SK-N-SH (cell line): Measurements from ENCODE around the gene RASA3. TPM values are rescaled to one million over a fixed set of nuclear protein-coding genes. Genes with fewer than 3 reads are reported as not detected.

ENCODE experiments used
- CTCF ChIA-PET: fragments of 300-600, 350-600 bp; formaldehyde crosslinking; extraction: SDS; loops from one replicate; lab custom pipeline; 2021; lab: Yijun Ruan, JAX
- POLR2A ChIA-PET: fragments of 350-600 bp; sonication (Branson Sonifier 250); formaldehyde crosslinking; extraction: SDS; loops from one replicate; lab custom pipeline; 2020; ENCODE audit warnings: antibody characterized with exemption, inconsistent platforms; lab: Yijun Ruan, JAX
- DNase-seq: peaks from one replicate; pipeline ENCODE4 v3.0.0; 2012
- H2AFZ ChIP-seq: fragments of 200-600 bp; sonication (generic); 2 replicates; pipeline ENCODE4 v1.8.1; 2016; ENCODE audit warnings: antibody characterized with exemption, mild to moderate bottlenecking, low read depth
- H3F3A ChIP-seq: fragments of 200-600 bp; sonication (generic); replicated peaks from 2 replicates; pipeline ENCODE3; 2016; ENCODE audit warnings: antibody characterized with exemption, mild to moderate bottlenecking; ENCODE audit not compliant: insufficient read depth
- H3K27ac ChIP-seq, 2 experiments: fragments of 200-500 bp in 1 of 2; fragments of 200-600 bp in 1 of 2; sonication (Bioruptor generic) in 1 of 2; sonication (generic), shearing (Covaris generic) in 1 of 2; 2 replicates each; pipeline versions ENCODE4 v1.5.1 to v1.6.1; 2014 to 2016; ENCODE audit warnings: low read depth in 2 of 2, inconsistent platforms in 1 of 2, low read length in 1 of 2, mild to moderate bottlenecking in 1 of 2, mixed read lengths in 1 of 2
- H3K27me3 ChIP-seq: fragments of 200-600 bp; sonication (generic), shearing (Covaris generic); 2 replicates; pipeline ENCODE4 v1.6.1; 2016; ENCODE audit warnings: mixed run types; ENCODE audit not compliant: insufficient read depth
- H3K36me3 ChIP-seq, 2 experiments: fragments of 200-500 bp in 1 of 2; fragments of 200-600 bp in 1 of 2; sonication (Bioruptor generic) in 1 of 2; sonication (generic) in 1 of 2; replicated peaks in 1 of 2; 2 replicates each; pipeline versions ENCODE3 to v1.5.1; 2014 to 2016; ENCODE audit warnings: low read length in 1 of 2, mild to moderate bottlenecking in 1 of 2; ENCODE audit not compliant: insufficient read depth in 2 of 2, control insufficient read depth in 1 of 2
- H3K4me1 ChIP-seq, 2 experiments: fragments of 200-500 bp in 1 of 2; fragments of 200-600 bp in 1 of 2; sonication (Bioruptor generic) in 1 of 2; sonication (generic), shearing (Covaris generic) in 1 of 2; 2 replicates each; pipeline versions ENCODE4 v1.5.1 to v1.6.1; 2014 to 2016; ENCODE audit warnings: low read depth in 1 of 2, low read length in 1 of 2, mixed run types in 1 of 2; ENCODE audit not compliant: insufficient read depth in 2 of 2, control insufficient read depth in 1 of 2
- H3K4me2 ChIP-seq: fragments of 200-600 bp; sonication (generic), shearing (Covaris generic); 2 replicates; pipeline ENCODE4 v1.6.1; 2017; ENCODE audit warnings: mixed run types
- H3K4me3 ChIP-seq, 2 experiments: fragments of 200-500 bp in 1 of 2; fragments of 200-600 bp in 1 of 2; sonication (Bioruptor generic) in 1 of 2; sonication (generic), shearing (Covaris generic) in 1 of 2; 2 replicates each; pipeline versions ENCODE4 v1.5.1 to v1.8.1; 2014 to 2016; ENCODE audit warnings: low read depth in 2 of 2, inconsistent platforms in 1 of 2, low read length in 1 of 2, mild to moderate bottlenecking in 1 of 2, mixed read lengths in 1 of 2, moderate library complexity in 1 of 2
- H3K79me2 ChIP-seq: fragments of 200-600 bp; sonication (generic); 2 replicates; pipeline ENCODE4 v1.8.1; 2017; ENCODE audit warnings: mild to moderate bottlenecking; ENCODE audit not compliant: insufficient read depth
- H3K9ac ChIP-seq: fragments of 200-600 bp; sonication (generic); 2 replicates; pipeline ENCODE4 v1.6.1; 2017; ENCODE audit warnings: mixed run types
- H3K9me2 ChIP-seq: fragments of 200-600 bp; sonication (generic); 2 replicates; pipeline ENCODE4 v1.6.1; 2017; ENCODE audit warnings: mixed run types
- H3K9me3 ChIP-seq: fragments of 200-600 bp; sonication (generic); 2 replicates; pipeline ENCODE4 v1.6.1; 2017; ENCODE audit warnings: mixed run types, mild to moderate bottlenecking, moderate library complexity
- H4K20me1 ChIP-seq: fragments of 200-600 bp; sonication (generic); 2 replicates; pipeline ENCODE4 v1.6.1; 2017; ENCODE audit warnings: mild to moderate bottlenecking, mixed run types; ENCODE audit not compliant: insufficient read depth
- CTCF ChIP-seq: fragments of 200-600 bp; sonication (generic); IDR thresholded peaks from 2 replicates; pipeline ENCODE4 v1.6.1; 2017; ENCODE audit warnings: antibody characterized with exemption, mild to moderate bottlenecking, moderate library complexity
- EP300 ChIP-seq, 2 experiments: IDR thresholded peaks; 2 replicates each; pipeline versions ENCODE4 v1.4.0 to v1.6.1; 2012; ENCODE audit warnings: borderline replicate concordance in 1 of 2, low read depth in 1 of 2, low read length in 1 of 2
- FOXJ3 ChIP-seq: sonication (generic); formaldehyde crosslinking; IDR thresholded peaks from 2 replicates; pipeline ENCODE4 v1.5.1; 2020; ENCODE audit warnings: mild to moderate bottlenecking, missing genetic modification reagents
- FOXM1 ChIP-seq: IDR thresholded peaks from 2 replicates; pipeline ENCODE4 v1.4.0; 2012; ENCODE audit warnings: low read depth, mild to moderate bottlenecking
- GABPA ChIP-seq: IDR thresholded peaks from 2 replicates; pipeline ENCODE4 v1.4.0; 2012; ENCODE audit warnings: low read depth, mild to moderate bottlenecking
- JUND ChIP-seq: IDR thresholded peaks from 2 replicates; pipeline ENCODE4 v1.4.0; 2012
- MEF2A ChIP-seq: IDR thresholded peaks from 2 replicates; pipeline ENCODE4 v1.4.0; 2012; ENCODE audit warnings: low read depth, borderline replicate concordance
- RFX5 ChIP-seq: IDR thresholded peaks from 2 replicates; pipeline ENCODE4 v1.6.1; 2012; ENCODE audit warnings: mild to moderate bottlenecking, improper control_type of control experiment, low read length
- TAF1 ChIP-seq: IDR thresholded peaks from 2 replicates; pipeline ENCODE4 v1.6.1; 2012; ENCODE audit warnings: low read depth, mild to moderate bottlenecking, low read length, moderate library complexity, borderline replicate concordance
- TEAD4 ChIP-seq: IDR thresholded peaks from 2 replicates; pipeline ENCODE4 v1.4.0; 2012; ENCODE audit warnings: mild to moderate bottlenecking, borderline replicate concordance; ENCODE audit not compliant: insufficient read depth
- YY1 ChIP-seq: IDR thresholded peaks from 2 replicates; pipeline ENCODE4 v1.4.0; 2012; ENCODE audit warnings: low read depth, mild to moderate bottlenecking
- WGBS: methylation state at CpG from one replicate; pipeline ENCODE4 v1.1.6; 2017; ENCODE audit warnings: low lambda C conversion rate; 5-methylcytosine and 5-hydroxymethylcytosine counted together
- polyA plus RNA-seq, 3 experiments: library from polyadenylated mRNA; depleted of rRNA; stranded (reverse); fragments of >200 nt; gene quantifications; 2 replicates each; pipeline ENCODE4 v1.2.3, GENCODE V29; 2012
- TF ChIP-seq, protein P1 (sequence below): IDR thresholded peaks from 2 replicates; pipeline ENCODE4 v1.4.0; 2012; ENCODE audit warnings: low read depth
- TF ChIP-seq, protein P2 (sequence below): fragments of 150-350 bp; IDR thresholded peaks from 2 replicates; pipeline ENCODE4 v1.6.1; 2016; ENCODE audit warnings: mild to moderate bottlenecking, low read depth, low read length
- TF ChIP-seq, protein P3 (sequence below): IDR thresholded peaks from 2 replicates; pipeline ENCODE4 v1.6.1; 2012; ENCODE audit warnings: mild to moderate bottlenecking, low read depth, low read length, moderate library complexity

RASA3 gene
- polyA plus RNA-seq, 1 of the 3 experiments (the other 2 are of a cell fraction): 25.1 TPM

GRCh38 chr13:114122127-114122511 lies 10.3 kb downstream of the RASA3 start:
- DNase-seq: peak; percentile 44
- peaks cover 26 to 42% of the 10 kb centered on the region in 2 experiments; a peak in 3 of 4 replicates for H3K4me1 ChIP-seq
- CTCF ChIA-PET: interaction anchor here (0.8 to 1.6 kb wide), 2 partner anchors 13 to 24 kb away, joined by 3 to 5 read pairs; no protein-coding TSS in a partner anchor
- no CpG with 5 or more reads among the region's 11 CpGs for WGBS
- H3K4me3 ChIP-seq: no peak overlapping the region
- no peaks in the 10 kb centered on the region for H3K9me3 ChIP-seq
- H3K27me3 ChIP-seq: no peaks in the 10 kb centered on the region
- H3K9ac ChIP-seq: no peak overlapping the region
- no peaks in the 10 kb centered on the region for H3K9me2 ChIP-seq
- no peak overlapping the region for H3K4me2 ChIP-seq
- no peak overlapping the region for H2AFZ ChIP-seq
- TF ChIP-seq GABPA: no peak
- no peak for TF ChIP-seq EP300 (IDR thresholded peaks at IDR 0.05; ENCODE audit: borderline replicate concordance in 1 of 2, low read depth in 1 of 2, low read length in 1 of 2)
- TF ChIP-seq, protein P1, sequence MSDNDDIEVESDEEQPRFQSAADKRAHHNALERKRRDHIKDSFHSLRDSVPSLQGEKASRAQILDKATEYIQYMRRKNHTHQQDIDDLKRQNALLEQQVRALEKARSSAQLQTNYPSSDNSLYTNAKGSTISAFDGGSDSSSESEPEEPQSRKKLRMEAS: no peak
- no peak for TF ChIP-seq CTCF
- H3F3A ChIP-seq: peaks cover 34% of the 10 kb centered on the region
- H3K36me3 ChIP-seq: peaks cover 0 to 5% of the 10 kb centered on the region in 2 experiments
- peak overlapping the region in 1 of 2 experiments; percentile 15; a peak in 1 of 4 replicates for H3K27ac ChIP-seq
- POLR2A ChIA-PET: no interaction called here
- peaks cover 13% of the 10 kb centered on the region for H4K20me1 ChIP-seq
- H3K79me2 ChIP-seq: peaks cover 77% of the 10 kb centered on the region

GRCh38 chr13:114121496-114122126 lies 10.8 kb downstream of the RASA3 start:
- H3K9ac ChIP-seq: no peak overlapping the region
- no peaks in the 10 kb centered on the region for H3K9me2 ChIP-seq
- no peak for TF ChIP-seq FOXM1
- TF ChIP-seq MEF2A: no peak
- ChIA-PET POLR2A (no interaction called here), CTCF (interaction anchor here (0.8 to 1.6 kb wide), 2 partner anchors 12 to 24 kb away, joined by 3 to 5 read pairs; no protein-coding TSS in a partner anchor)
- H3K27ac ChIP-seq: peak overlapping the region in 1 of 2 experiments; percentile 80
- H3F3A ChIP-seq: peaks cover 34% of the 10 kb centered on the region
- peaks cover 8% of the 10 kb centered on the region for H4K20me1 ChIP-seq
- peak; percentile 37 for DNase-seq
- no peaks in the 10 kb centered on the region for H3K27me3 ChIP-seq
- 20% methylated on average over 1 of the region's 24 CpGs for WGBS
- H3K9me3 ChIP-seq: no peaks in the 10 kb centered on the region
- H2AFZ ChIP-seq: no peak overlapping the region
- peaks cover 72% of the 10 kb centered on the region for H3K79me2 ChIP-seq
- peaks cover 23 to 39% of the 10 kb centered on the region in 2 experiments; a peak in 3 of 4 replicates for H3K4me1 ChIP-seq
- 0 out of 2 replicates have a peak overlapping the region, but pooled peaks have one; percentile 55 for H3K4me2 ChIP-seq
- H3K36me3 ChIP-seq: peaks cover 0 to 5% of the 10 kb centered on the region in 2 experiments
- no peak overlapping the region for H3K4me3 ChIP-seq

DNA sequence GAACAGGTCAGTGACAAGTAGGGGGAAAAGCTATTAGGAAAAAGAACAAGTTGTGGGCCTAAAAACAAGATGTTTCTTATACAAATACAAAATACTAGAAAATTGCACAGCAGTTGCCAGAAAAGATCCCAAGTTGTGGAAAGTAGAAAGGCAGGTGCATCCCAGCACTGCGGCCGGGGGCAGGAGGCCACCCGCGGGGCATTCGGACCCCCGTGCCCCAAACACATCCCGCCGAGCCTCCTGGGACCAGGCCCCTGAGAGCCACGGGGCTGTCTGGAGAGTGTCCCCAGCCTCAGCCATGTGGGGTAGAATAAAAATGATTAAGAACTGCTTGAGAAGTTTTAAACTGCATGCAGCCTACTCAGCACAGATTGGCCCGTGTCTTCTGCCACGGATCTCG lies 11.4 kb downstream of the RASA3 start:
- Histone ChIP-seq H3K9me2 (no peaks in the 10 kb centered on the region), H3K4me1 (peaks cover 26 to 39% of the 10 kb centered on the region in 2 experiments; a peak in 3 of 4 replicates), H3K9ac (no peak overlapping the region), H3K27me3 (no peaks in the 10 kb centered on the region), H3K27ac (peak overlapping the region; percentile 80 to 83), H4K20me1 (peaks cover 4% of the 10 kb centered on the region), H3K79me2 (peaks cover 72% of the 10 kb centered on the region), H3K4me2 (0 out of 2 replicates have a peak overlapping the region, but pooled peaks have one; percentile 55), H2AFZ (no peak overlapping the region), H3K36me3 (peaks cover 0 to 5% of the 10 kb centered on the region in 2 experiments), H3K4me3 (no peak overlapping the region), H3K9me3 (no peaks in the 10 kb centered on the region), H3F3A (peaks cover 40% of the 10 kb centered on the region)
- POLR2A ChIA-PET: no interaction called here
- CTCF ChIA-PET: interaction anchor here (1.6 kb wide), 1 partner anchor 11 kb away, joined by 5 read pairs; no protein-coding TSS in a partner anchor
- 92% methylated on average over 8 of the region's 12 CpGs for WGBS
- DNase-seq: peak; percentile 26
- TF ChIP-seq TAF1 (no peak), TEAD4 (no peak), YY1 (no peak), JUND (no peak), RFX5 (no peak), FOXJ3 (CRISPR knock-in tag) (no peak)
- TF ChIP-seq, protein P2, sequence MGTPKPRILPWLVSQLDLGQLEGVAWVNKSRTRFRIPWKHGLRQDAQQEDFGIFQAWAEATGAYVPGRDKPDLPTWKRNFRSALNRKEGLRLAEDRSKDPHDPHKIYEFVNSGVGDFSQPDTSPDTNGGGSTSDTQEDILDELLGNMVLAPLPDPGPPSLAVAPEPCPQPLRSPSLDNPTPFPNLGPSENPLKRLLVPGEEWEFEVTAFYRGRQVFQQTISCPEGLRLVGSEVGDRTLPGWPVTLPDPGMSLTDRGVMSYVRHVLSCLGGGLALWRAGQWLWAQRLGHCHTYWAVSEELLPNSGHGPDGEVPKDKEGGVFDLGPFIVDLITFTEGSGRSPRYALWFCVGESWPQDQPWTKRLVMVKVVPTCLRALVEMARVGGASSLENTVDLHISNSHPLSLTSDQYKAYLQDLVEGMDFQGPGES: no peak
- TF ChIP-seq, protein P3, sequence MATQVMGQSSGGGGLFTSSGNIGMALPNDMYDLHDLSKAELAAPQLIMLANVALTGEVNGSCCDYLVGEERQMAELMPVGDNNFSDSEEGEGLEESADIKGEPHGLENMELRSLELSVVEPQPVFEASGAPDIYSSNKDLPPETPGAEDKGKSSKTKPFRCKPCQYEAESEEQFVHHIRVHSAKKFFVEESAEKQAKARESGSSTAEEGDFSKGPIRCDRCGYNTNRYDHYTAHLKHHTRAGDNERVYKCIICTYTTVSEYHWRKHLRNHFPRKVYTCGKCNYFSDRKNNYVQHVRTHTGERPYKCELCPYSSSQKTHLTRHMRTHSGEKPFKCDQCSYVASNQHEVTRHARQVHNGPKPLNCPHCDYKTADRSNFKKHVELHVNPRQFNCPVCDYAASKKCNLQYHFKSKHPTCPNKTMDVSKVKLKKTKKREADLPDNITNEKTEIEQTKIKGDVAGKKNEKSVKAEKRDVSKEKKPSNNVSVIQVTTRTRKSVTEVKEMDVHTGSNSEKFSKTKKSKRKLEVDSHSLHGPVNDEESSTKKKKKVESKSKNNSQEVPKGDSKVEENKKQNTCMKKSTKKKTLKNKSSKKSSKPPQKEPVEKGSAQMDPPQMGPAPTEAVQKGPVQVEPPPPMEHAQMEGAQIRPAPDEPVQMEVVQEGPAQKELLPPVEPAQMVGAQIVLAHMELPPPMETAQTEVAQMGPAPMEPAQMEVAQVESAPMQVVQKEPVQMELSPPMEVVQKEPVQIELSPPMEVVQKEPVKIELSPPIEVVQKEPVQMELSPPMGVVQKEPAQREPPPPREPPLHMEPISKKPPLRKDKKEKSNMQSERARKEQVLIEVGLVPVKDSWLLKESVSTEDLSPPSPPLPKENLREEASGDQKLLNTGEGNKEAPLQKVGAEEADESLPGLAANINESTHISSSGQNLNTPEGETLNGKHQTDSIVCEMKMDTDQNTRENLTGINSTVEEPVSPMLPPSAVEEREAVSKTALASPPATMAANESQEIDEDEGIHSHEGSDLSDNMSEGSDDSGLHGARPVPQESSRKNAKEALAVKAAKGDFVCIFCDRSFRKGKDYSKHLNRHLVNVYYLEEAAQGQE: no peak
